HCT116 (cell line): ENCODE results near the gene CDH24. TPM values are rescaled to one million over a fixed set of nuclear protein-coding genes. Genes with fewer than 3 reads are reported as not detected.

Experiments
- ATAC-seq: fragments of 200-7000 bp; cut with Tn5 transposase; 2 replicates; pipeline ENCODE4 v1.9.1; 2020; ENCODE audit warnings: mild to moderate bottlenecking, moderate library complexity
- BruUV-seq: library from RNA; stranded (reverse); fragments of 400-500 nt; replicated peaks from 2 replicates; lab custom pipeline; 2021; lab: Mats Ljungman, UMichigan
- CTCF ChIA-PET: fragments of 300-600 bp; sonication (Branson Sonifier 250); formaldehyde crosslinking; loops from one replicate; lab custom pipeline; 2021; ENCODE audit warnings: antibody characterized with exemption; lab: Charles Lee
- POLR2A ChIA-PET: fragments of 300-600, 350-600 bp; sonication (Branson Sonifier 250); formaldehyde crosslinking; loops from one replicate; lab custom pipeline; 2021; ENCODE audit warnings: antibody characterized with exemption; lab: Charles Lee
- RAD21 ChIA-PET, 2 experiments: fragments of 300-600 bp; sonication (Branson Sonifier 250); formaldehyde crosslinking; loops; one replicate each; lab custom pipeline; 2023; ENCODE audit warnings: low total read pairs in 2 of 2; ENCODE audit not compliant: uncharacterized antibody in 2 of 2, unreplicated experiment in 2 of 2, low non-redundant PET in 1 of 2; lab: Charles Lee
- DNase-seq: peaks from one replicate; pipeline ENCODE4 v3.0.0-alpha.2; 2010; ENCODE audit warnings: low read depth, low spot score
- H2AFZ ChIP-seq: fragments of 200-600 bp; shearing (Covaris generic), sonication (generic); 2 replicates; pipeline ENCODE4 v1.6.1; 2017; ENCODE audit warnings: low read depth, mixed run types, mixed read lengths, antibody characterized with exemption, low read length; ENCODE audit not compliant: poor library complexity, severe bottlenecking
- H3K27ac ChIP-seq: 2 replicates; pipeline ENCODE4 v1.5.1; 2012; ENCODE audit warnings: low read depth, low read length
- H3K27me3 ChIP-seq: fragments of 200-600 bp; sonication (generic); 2 replicates; pipeline ENCODE4 v1.6.1; 2016; ENCODE audit warnings: mixed run types, low read length, mixed read lengths; ENCODE audit not compliant: insufficient read depth
- H3K36me3 ChIP-seq, 2 experiments: fragments of 200-500 bp in 1 of 2; fragments of 200-600 bp in 1 of 2; sonication (Bioruptor generic) in 1 of 2; sonication (generic) in 1 of 2; 2 replicates each; pipeline versions ENCODE4 v1.5.1 to v1.6.1; 2014 to 2016; ENCODE audit warnings: low read length in 2 of 2, inconsistent platforms in 1 of 2, mixed read lengths in 1 of 2, mixed run types in 1 of 2; ENCODE audit not compliant: insufficient read depth in 2 of 2, control insufficient read depth in 1 of 2
- H3K4me1 ChIP-seq, 2 experiments: fragments of 200-600 bp in 1 of 2; sonication (generic) in 1 of 2; 2 replicates each; pipeline versions ENCODE4 v1.5.1 to v1.6.1; 2012 to 2017; ENCODE audit warnings: low read length in 2 of 2, inconsistent platforms in 1 of 2, mild to moderate bottlenecking in 1 of 2, mixed read lengths in 1 of 2, mixed run types in 1 of 2, moderate library complexity in 1 of 2; ENCODE audit not compliant: insufficient read depth in 2 of 2, control insufficient read depth in 1 of 2
- H3K4me2 ChIP-seq: fragments of 200-600 bp; sonication (generic); 2 replicates; pipeline ENCODE4 v1.6.1; 2017; ENCODE audit warnings: mixed run types, low read length, mixed read lengths
- H3K4me3 ChIP-seq, 2 experiments: fragments of 200-600 bp in 1 of 2; sonication (generic) in 1 of 2; replicated peaks in 1 of 2; 2 replicates each; pipeline ENCODE4 v1.5.1; 2011 to 2016; ENCODE audit warnings: low read length in 2 of 2, control low read depth in 1 of 2, low read depth in 1 of 2, mild to moderate bottlenecking in 1 of 2, mixed read lengths in 1 of 2, mixed run types in 1 of 2
- H3K79me2 ChIP-seq: fragments of 200-600 bp; sonication (generic); 2 replicates; pipeline ENCODE4 v1.6.1; 2017; ENCODE audit warnings: mild to moderate bottlenecking, mixed run types, low read length, moderate library complexity, mixed read lengths; ENCODE audit not compliant: insufficient read depth
- H3K9ac ChIP-seq: fragments of 200-600 bp; sonication (generic); 2 replicates; pipeline ENCODE4 v1.6.1; 2016; ENCODE audit warnings: low read length, mixed read lengths
- H3K9me2 ChIP-seq: fragments of 200-600 bp; sonication (generic), shearing (Covaris generic); 2 replicates; pipeline ENCODE4 v1.6.1; 2017; ENCODE audit warnings: mixed run types, mild to moderate bottlenecking, moderate library complexity; ENCODE audit not compliant: insufficient read depth
- H3K9me3 ChIP-seq, 2 experiments: fragments of 200-500 bp in 1 of 2; fragments of 200-600 bp in 1 of 2; sonication (Bioruptor generic) in 1 of 2; sonication (generic) in 1 of 2; 2 replicates each; pipeline ENCODE4 v1.6.1; 2014 to 2017; ENCODE audit warnings: low read length in 2 of 2, mixed read lengths in 2 of 2, inconsistent platforms in 1 of 2, low read depth in 1 of 2, mild to moderate bottlenecking in 1 of 2, mixed run types in 1 of 2, moderate library complexity in 1 of 2; ENCODE audit not compliant: control insufficient read depth in 1 of 2, insufficient read depth in 1 of 2
- H4K20me1 ChIP-seq: fragments of 200-600 bp; sonication (generic), shearing (Covaris generic); 2 replicates; pipeline ENCODE4 v1.6.1; 2017; ENCODE audit warnings: mixed run types, mild to moderate bottlenecking, moderate library complexity; ENCODE audit not compliant: insufficient read depth
- ATF3 ChIP-seq: IDR thresholded peaks from 2 replicates; pipeline ENCODE4 v1.6.1; 2012
- EGR1 ChIP-seq: IDR thresholded peaks from 2 replicates; pipeline ENCODE4 v1.6.1; 2012; ENCODE audit warnings: low read depth
- EZH2 ChIP-seq: fragments of 200-600 bp; sonication (generic); IDR thresholded peaks from 2 replicates; pipeline ENCODE4 v1.6.1; 2017; ENCODE audit warnings: antibody characterized with exemption, mixed run types
- FOSL1 ChIP-seq: IDR thresholded peaks from 2 replicates; pipeline ENCODE4 v1.6.1; 2012; ENCODE audit warnings: low read depth
- MAX ChIP-seq: IDR thresholded peaks from 2 replicates; pipeline ENCODE4 v1.6.1; 2012
- POLR2A ChIP-seq: IDR thresholded peaks from 2 replicates; pipeline ENCODE4 v1.7.0; 2011; ENCODE audit warnings: borderline replicate concordance; ENCODE audit not compliant: insufficient read depth, insufficient read length; ENCODE audit errors: extremely low read depth
- RAD21 ChIP-seq: IDR thresholded peaks from 2 replicates; pipeline ENCODE4 v1.6.1; 2012; ENCODE audit warnings: low read depth, mild to moderate bottlenecking
- REST ChIP-seq: IDR thresholded peaks from 2 replicates; pipeline ENCODE4 v1.6.1; 2012; ENCODE audit warnings: low read depth
- SIN3A ChIP-seq: IDR thresholded peaks from 2 replicates; pipeline ENCODE4 v1.6.1; 2012; ENCODE audit warnings: low read depth
- TCF7L2 ChIP-seq: IDR thresholded peaks from 2 replicates; pipeline ENCODE4 v1.7.0; 2011; ENCODE audit warnings: borderline replicate concordance, inconsistent platforms; ENCODE audit not compliant: insufficient read depth, insufficient read length; ENCODE audit errors: extremely low read depth
- ZFX ChIP-seq: fragments of 450-650 bp; IDR thresholded peaks from 2 replicates; pipeline ENCODE4 v1.6.1; 2017
- intact Hi-C: fragments of 100-400 bp; cut with micrococcal nuclease; formaldehyde crosslinking; loops from 2 replicates; pipeline ENCODE4 v1.10.0; 2022
- total RNA-seq: library from RNA; stranded (reverse); gene quantifications from one replicate; pipeline ENCODE4 v1.2.1, GENCODE V29; 2021; ENCODE audit not compliant: unreplicated experiment

Gene CDH24
- total RNA-seq, 1 experiment from 2014 or later: 19.3 TPM

GRCh38 chr14:23093526-23093925 is 36.2 kb upstream of the CDH24 start:
- intact Hi-C loops: no loop called here
- H3K27ac ChIP-seq: no peak overlapping the region
- ChIA-PET POLR2A (no interaction called here), RAD21 (interaction anchor here in 1 of 2 experiments (0.6 kb wide), 1 partner anchor 112 kb away, joined by 3 read pairs; no protein-coding TSS in a partner anchor), CTCF (interaction anchor here (2.7 to 3.0 kb wide), 2 partner anchors 16 to 25 kb away, joined by 35 to 64 read pairs; no protein-coding TSS in a partner anchor)
- H3K4me3 ChIP-seq: peak overlapping the region; percentile 90 to 96
- BruUV-seq: no TSS peak
- H3K27me3 ChIP-seq: no peaks in the 10 kb centered on the region
- no peak overlapping the region for H2AFZ ChIP-seq
- no peaks in the 10 kb centered on the region for H3K9me2 ChIP-seq
- H3K4me2 ChIP-seq: peak overlapping the region; percentile 95
- H3K36me3 ChIP-seq: peaks cover 37 to 45% of the 10 kb centered on the region in 2 experiments
- H3K9ac ChIP-seq: peak overlapping the region; percentile 94
- no peaks in the 10 kb centered on the region for H3K9me3 ChIP-seq
- ATAC-seq (no peak), DNase-seq (no peak)
- TF ChIP-seq TCF7L2: no peak
- TF ChIP-seq SIN3A: no peak
- no peak for TF ChIP-seq MAX
- TF ChIP-seq POLR2A: no peak
- no peak for TF ChIP-seq EGR1
- TF ChIP-seq ATF3: no peak
- H3K79me2 ChIP-seq: peaks cover 88% of the 10 kb centered on the region
- H3K4me1 ChIP-seq: peaks cover 6 to 12% of the 10 kb centered on the region in 2 experiments; a peak in 2 of 4 replicates
- H4K20me1 ChIP-seq: peaks cover 6% of the 10 kb centered on the region; the same call in 1 of the 2 replicates

GRCh38 chr14:23093104-23093503 is 35.8 kb upstream of the CDH24 start:
- Histone ChIP-seq H4K20me1 (peaks cover 6% of the 10 kb centered on the region; the same call in 1 of the 2 replicates), H3K27me3 (no peaks in the 10 kb centered on the region), H3K27ac (no peak overlapping the region), H3K79me2 (peaks cover 88% of the 10 kb centered on the region), H3K9me2 (no peaks in the 10 kb centered on the region), H2AFZ (no peak overlapping the region), H3K36me3 (peaks cover 38 to 46% of the 10 kb centered on the region in 2 experiments), H3K9me3 (no peaks in the 10 kb centered on the region), H3K4me2 (peak overlapping the region; percentile 95; the same call in 1 of the 2 replicates), H3K4me1 (peaks cover 6 to 12% of the 10 kb centered on the region in 2 experiments; a peak in 2 of 4 replicates), H3K9ac (no peak overlapping the region), H3K4me3 (no peak overlapping the region)
- no peak for DNase-seq
- TF ChIP-seq FOSL1 (no peak), RAD21 (no peak), EZH2 (no peak), REST (no peak), ZFX (no peak), EGR1 (no peak), POLR2A (no peak)
- POLR2A ChIA-PET: no interaction called here
- no TSS peak for BruUV-seq
- no peak for ATAC-seq
- intact Hi-C loops: no loop called here
- CTCF ChIA-PET: interaction anchor here (1.2 kb wide), 1 partner anchor 16 kb away, joined by 4 read pairs; no protein-coding TSS in a partner anchor
- RAD21 ChIA-PET: no interaction called here
